HS-27A (cell line): ENCODE data around the gene TRPV5.

Experiments used
- DNase-seq: peaks from one replicate; pipeline ENCODE4 v3.0.0-alpha.2; 2012; ENCODE audit warnings: low read depth, missing footprints

Gene TRPV5

GRCh38 chr7:142940966-142941535, 7.5 kb upstream of the TRPV5 start:
- no peak for DNase-seq

- DNase-seq, result no peak
Observed at GRCh38 chr7:142939226-142939910, 5.8 kb upstream of the TRPV5 start, which contains the start of gene LLCFC1. TSS of gene LLCFC1 (plus strand) at chr7:142939484. CDS start at chr7:142939622, 138 bp downstream.

DNA sequence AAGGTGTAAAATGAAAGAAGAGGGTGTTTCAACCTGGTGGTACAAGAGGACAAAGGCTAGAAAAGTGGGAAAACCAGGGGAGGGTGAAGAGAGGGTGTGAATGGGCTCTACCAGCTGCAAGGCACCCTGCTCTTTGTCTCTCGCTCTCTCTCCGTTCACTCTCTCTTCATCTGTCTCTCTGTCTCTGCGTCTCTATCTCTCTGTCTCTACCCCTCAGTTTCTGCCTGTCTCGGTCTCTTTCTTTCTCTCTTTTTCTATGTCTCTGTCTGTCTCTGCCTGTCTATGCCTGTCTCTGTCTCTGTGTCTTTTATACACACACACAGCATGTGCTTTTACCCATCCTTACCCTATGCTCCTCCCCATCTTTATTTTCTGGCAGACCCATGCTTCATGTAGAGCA, 5.1 kb upstream of the TRPV5 start:
- no peak for DNase-seq

DNA sequence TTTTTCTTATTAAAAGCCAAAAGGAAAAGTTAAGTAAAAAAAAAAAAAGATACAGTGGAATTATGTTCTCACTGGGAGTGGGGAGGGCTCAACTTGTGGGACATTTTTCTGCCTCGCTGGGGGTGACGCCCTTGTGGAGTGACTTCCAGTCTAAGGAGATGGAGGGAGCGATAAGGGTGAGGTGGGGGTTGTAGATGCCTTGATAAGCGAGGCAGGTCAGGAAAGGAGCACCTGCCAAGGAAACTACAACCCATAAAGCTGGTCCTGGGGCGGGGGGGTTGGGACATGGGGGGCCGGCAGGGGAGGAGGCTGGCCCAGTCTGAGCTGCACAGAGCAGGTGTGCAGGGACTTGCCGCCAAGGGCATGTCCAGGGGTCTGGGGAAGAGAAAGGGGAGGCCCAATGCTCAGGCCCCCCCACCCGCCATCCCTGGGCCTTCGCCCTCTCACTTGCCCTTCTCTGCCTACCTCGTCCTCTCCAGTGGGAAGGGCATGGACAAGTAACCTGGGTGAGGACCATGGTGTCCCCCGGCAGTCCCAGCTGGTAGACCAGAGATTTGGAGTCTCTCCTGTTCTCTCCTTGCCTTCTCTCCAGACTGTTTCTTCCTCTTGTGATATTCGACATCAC, 2.5 kb upstream of the TRPV5 start:
- no peak for DNase-seq

DNA sequence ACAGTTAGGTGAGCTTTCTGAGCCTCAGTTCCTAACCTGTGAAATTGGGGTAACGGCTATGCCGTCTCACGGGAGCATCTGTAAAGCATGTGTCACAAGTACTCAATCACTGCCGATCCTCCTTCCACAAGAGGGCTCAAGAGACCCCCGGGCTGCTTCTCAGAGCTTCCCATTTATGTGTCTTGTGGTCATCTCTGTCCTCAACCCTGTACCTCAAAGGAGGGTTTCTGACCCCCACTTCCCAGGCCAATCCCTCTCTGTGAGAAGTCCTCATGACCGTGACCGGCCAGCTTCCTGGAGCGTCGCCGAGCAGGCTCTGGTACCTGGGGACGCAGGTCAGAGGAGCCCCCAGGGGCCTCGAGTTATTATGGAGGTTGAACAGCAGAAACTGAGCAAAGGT, 510 bp upstream of the TRPV5 start:
- DNase-seq, result no peak

- DNase-seq, result no peak
Observed at GRCh38 chr7:142933092-142933475, 462 bp downstream of the TRPV5 start.

- no peak for DNase-seq
Observed at GRCh38 chr7:142932386-142933091, 1.0 kb downstream of the TRPV5 start.

DNA sequence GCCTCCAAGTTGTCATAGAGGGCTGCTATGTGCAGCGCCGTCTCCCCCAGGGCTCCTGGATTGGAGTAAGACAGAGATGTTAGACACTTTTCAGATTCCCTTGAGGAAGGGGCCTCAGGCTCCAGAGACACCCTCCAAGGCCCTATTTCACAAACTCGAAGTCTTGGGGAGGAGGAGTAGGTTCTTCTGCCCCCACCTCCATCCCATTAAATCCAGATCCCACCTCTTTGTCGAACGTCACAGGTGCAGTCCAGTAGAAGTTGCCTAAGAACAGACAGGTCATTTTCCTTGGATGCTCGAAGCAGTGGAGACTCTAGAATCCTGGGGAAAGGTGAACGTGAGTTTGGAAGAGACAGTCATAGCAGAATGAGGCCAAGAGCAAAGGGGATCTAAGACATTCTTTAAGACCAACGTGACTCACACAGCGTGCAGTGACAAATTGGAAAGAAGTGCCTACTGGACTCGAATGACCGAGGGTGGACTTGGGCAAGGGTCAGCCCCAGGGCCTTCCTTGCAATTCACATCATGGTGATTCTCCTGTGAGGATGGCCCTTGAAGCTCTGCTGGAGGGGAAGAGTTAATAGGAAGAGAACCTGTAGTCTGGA, 3.3 kb downstream of the TRPV5 start:
- DNase-seq, result no peak

DNA sequence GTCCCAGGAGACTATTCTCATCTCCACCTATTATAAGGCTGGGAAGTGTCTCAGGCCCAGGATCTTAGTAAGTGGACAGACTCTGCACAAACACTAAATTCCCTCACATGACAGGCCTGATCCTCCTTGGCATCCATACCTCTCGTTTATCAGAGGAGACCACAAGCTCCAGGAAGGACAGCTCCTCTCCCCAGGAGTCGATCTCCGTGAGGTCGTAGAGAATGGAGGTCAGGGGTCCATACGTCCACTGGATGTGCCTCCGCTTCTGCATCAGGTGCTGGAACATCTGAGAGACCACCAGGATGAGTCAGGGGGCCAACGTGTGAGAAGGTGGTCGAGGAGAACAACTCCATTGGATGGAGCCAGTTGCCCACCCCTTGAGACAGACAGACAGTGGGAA, 5.6 kb downstream of the TRPV5 start:
- DNase-seq, result no peak

- DNase-seq, result no peak
Observed at GRCh38 chr7:142927085-142927745, 6.3 kb downstream of the TRPV5 start.

GRCh38 chr7:142925413-142925812, 8.1 kb downstream of the TRPV5 start:
- DNase-seq, result no peak

- no peak for DNase-seq
Observed at GRCh38 chr7:142923391-142923790, 10.2 kb downstream of the TRPV5 start.

DNA sequence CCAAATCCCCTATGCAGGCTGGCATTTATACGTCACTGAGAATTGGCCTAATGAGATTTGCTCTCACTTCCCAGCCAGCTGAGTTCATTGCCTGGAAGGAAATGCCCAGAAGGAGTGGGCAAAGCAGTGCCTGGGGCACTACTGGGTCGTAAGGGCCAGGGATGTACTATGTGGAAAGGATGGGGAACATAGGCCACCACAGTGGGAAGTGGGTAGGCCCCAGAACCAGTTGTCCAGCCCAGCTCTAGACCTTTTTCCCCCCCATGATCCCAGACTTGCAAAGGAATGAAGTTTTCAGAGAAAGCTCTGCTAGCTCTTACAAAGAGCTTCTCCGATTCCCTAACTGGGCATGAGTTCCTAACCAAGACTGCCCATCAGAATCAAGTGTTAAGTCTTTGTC, 13.9 kb downstream of the TRPV5 start:
- DNase-seq, result no peak

DNA sequence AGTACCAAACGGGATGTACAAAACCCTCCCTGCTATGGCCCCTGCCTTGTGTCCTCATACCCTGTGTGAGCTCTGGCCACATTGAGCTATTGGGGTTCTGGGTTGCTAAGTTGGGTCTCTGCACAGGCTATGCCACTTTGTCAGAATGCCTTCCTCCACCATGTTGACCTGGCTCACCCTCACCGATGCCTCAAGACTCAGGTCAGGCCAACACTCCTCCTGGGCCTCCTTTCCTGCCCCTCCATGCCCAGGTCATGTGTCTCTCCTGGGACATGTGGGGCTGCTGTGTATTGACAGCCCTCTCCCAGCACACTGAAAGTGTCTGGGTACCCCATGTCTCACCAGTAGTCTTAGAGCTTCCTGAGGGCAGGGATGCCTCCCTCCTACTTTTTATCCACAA, 14.6 kb downstream of the TRPV5 start:
- no peak for DNase-seq

- DNase-seq, result no peak
Observed at GRCh38 chr7:142917447-142917846, 16.1 kb downstream of the TRPV5 start.

GRCh38 chr7:142916508-142916907, 17.0 kb downstream of the TRPV5 start:
- no peak for DNase-seq

DNA sequence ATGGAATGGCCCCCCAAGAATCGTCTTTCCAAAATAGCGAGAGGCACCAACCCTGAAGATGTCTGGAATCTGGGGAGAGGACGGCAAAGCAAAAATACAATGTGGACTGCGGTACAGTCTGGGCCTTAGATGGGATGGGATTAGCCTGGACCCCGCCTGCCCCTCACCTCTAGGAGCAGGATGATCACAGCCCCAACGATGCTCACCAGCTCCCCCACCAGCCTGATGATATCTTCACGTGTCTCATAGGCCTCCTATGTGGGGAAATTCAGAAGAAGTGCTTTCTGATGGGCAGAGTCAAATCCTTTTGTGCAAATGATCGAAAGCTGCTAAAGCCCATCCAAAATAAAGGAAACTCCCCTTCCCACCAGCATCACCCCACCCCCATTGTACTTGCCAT, 18.2 kb downstream of the TRPV5 start:
- DNase-seq, result no peak

- no peak for DNase-seq
Observed at GRCh38 chr7:142914121-142914520, 19.4 kb downstream of the TRPV5 start.

- no peak for DNase-seq
Observed at GRCh38 chr7:142913566-142913965, 20.0 kb downstream of the TRPV5 start.

DNA sequence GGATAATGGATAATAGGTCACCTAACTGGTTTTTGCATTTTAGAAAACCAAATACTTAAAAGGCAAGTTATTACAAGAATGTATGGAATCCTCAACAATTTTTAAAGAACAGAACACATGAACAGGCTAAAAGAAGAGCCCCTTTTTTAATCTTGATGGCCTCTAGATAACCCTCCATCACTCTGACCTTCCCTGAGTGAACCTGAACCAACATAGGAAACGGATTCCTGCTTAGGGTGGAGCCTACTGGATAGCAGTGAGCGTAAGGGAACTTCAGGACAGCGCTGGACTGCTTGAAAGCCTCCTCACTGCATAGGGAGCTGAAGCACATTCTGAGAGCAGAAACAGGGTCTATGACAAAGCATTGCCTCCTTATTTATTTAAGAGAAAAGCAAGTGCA, 20.5 kb downstream of the TRPV5 start:
- no peak for DNase-seq

- DNase-seq, result no peak
Observed at GRCh38 chr7:142910481-142910880, 23.1 kb downstream of the TRPV5 start.

DNA sequence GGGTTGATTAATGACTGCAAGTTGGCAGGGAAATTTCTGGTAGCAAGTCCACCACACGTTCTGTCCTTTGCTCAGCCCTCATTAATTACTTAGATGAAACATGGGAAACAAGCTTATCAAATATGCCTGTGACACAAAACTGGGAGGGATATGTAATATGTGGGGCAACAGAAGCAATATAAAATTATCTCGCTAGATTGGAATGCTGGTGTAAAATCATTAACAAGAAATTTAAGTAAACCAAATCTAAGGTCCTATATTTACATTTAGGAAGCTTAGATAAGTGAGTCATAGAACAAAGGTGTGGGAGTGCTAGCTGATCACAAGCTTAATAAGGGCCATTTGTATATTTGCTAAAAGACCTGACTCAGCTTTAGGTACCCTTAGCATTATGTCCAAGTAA, 23.5 kb downstream of the TRPV5 start:
- DNase-seq, result no peak
